IMR-90 (cell line): ENCODE measurements around the gene CNTNAP1. TPM values are rescaled to one million over a fixed set of nuclear protein-coding genes. Genes with fewer than 3 reads are reported as not detected.

Experiments
- ATAC-seq: fragments of 200-7000 bp; cut with Tn5 transposase; 2 replicates; pipeline ENCODE4 v1.9.1; 2020; ENCODE audit warnings: low read depth, mild to moderate bottlenecking, moderate library complexity
- BruUV-seq: library from RNA; stranded (reverse); fragments of 400-500 nt; replicated peaks from 2 replicates; lab custom pipeline; 2021; lab: Mats Ljungman, UMichigan
- CTCF ChIA-PET: fragments of 300-600 bp; formaldehyde crosslinking; extraction: SDS; loops from one replicate; lab custom pipeline; 2021; ENCODE audit warnings: antibody characterized with exemption; lab: Yijun Ruan, JAX
- POLR2A ChIA-PET: fragments of 300-600 bp; sonication (Branson Sonifier 250); formaldehyde crosslinking; loops from one replicate; lab custom pipeline; 2022; ENCODE audit warnings: antibody characterized with exemption; ENCODE audit not compliant: unreplicated experiment; lab: Charles Lee
- DNase-seq: peaks from one replicate; pipeline ENCODE4 v3.0.0; 2013
- H2AFZ ChIP-seq: replicated peaks from 2 replicates; pipeline ENCODE3; 2013; ENCODE audit warnings: low read length, mild to moderate bottlenecking; ENCODE audit not compliant: poor library complexity
- H2AK5ac ChIP-seq: 2 replicates; pipeline ENCODE4 v1.6.1; 2013; ENCODE audit warnings: low read depth, low read length, inconsistent platforms
- H2AK9ac ChIP-seq: replicated peaks from 2 replicates; pipeline ENCODE3; 2013; ENCODE audit warnings: mild to moderate bottlenecking, low read depth, low read length, moderate library complexity; ENCODE audit not compliant: poor library complexity
- H2BK120ac ChIP-seq: 2 replicates; pipeline ENCODE4 v1.6.1; 2013; ENCODE audit warnings: low read depth, low read length, inconsistent platforms
- H2BK15ac ChIP-seq: 3 replicates; pipeline ENCODE4 v1.6.1; 2013; ENCODE audit warnings: low read depth, low read length, inconsistent platforms
- H2BK20ac ChIP-seq: 2 replicates; pipeline ENCODE4 v1.6.1; 2013; ENCODE audit warnings: low read depth, mild to moderate bottlenecking, inconsistent platforms, low read length, moderate library complexity
- H2BK5ac ChIP-seq: 2 replicates; pipeline ENCODE4 v1.6.1; 2013; ENCODE audit warnings: mild to moderate bottlenecking, low read depth, low read length, inconsistent platforms; ENCODE audit not compliant: poor library complexity, severe bottlenecking
- H3K14ac ChIP-seq: replicated peaks from 2 replicates; pipeline ENCODE4 v1.6.1; 2013; ENCODE audit warnings: low read depth, low read length, inconsistent platforms
- H3K18ac ChIP-seq: 2 replicates; pipeline ENCODE4 v1.6.1; 2013; ENCODE audit warnings: low read depth, low read length, control low read depth
- H3K23ac ChIP-seq: 2 replicates; pipeline ENCODE4 v1.6.1; 2013; ENCODE audit warnings: low read depth, low read length, inconsistent platforms
- H3K27ac ChIP-seq: 2 replicates; pipeline ENCODE4 v1.5.1; 2013; ENCODE audit warnings: mild to moderate bottlenecking, control low read depth, low read length; ENCODE audit not compliant: insufficient read depth
- H3K27me3 ChIP-seq: 2 replicates; pipeline ENCODE4 v1.6.1; 2013; ENCODE audit warnings: low read length; ENCODE audit not compliant: control insufficient read depth, insufficient read depth
- H3K36me3 ChIP-seq: 2 replicates; pipeline ENCODE4 v1.6.1; 2013; ENCODE audit warnings: low read length, mixed read lengths; ENCODE audit not compliant: control insufficient read depth, insufficient read depth
- H3K4ac ChIP-seq: 2 replicates; pipeline ENCODE4 v1.6.1; 2013; ENCODE audit warnings: low read depth, low read length, inconsistent platforms
- H3K4me1 ChIP-seq: 2 replicates; pipeline ENCODE4 v1.6.1; 2013; ENCODE audit warnings: low read length, mixed read lengths; ENCODE audit not compliant: control insufficient read depth, insufficient read depth
- H3K4me2 ChIP-seq: 2 replicates; pipeline ENCODE4 v1.6.1; 2013; ENCODE audit warnings: low read depth, mild to moderate bottlenecking, control low read depth, low read length, moderate library complexity
- H3K4me3 ChIP-seq: 2 replicates; pipeline ENCODE4 v1.5.1; 2013; ENCODE audit warnings: low read depth, mild to moderate bottlenecking, control low read depth, low read length, moderate library complexity; ENCODE audit not compliant: insufficient read depth
- H3K56ac ChIP-seq: 2 replicates; pipeline ENCODE4 v1.6.1; 2013; ENCODE audit warnings: low read length, inconsistent platforms; ENCODE audit not compliant: insufficient read depth; ENCODE audit errors: extremely low read depth
- H3K79me1 ChIP-seq, 2 experiments: 2 replicates each; pipeline ENCODE4 v1.6.1; 2013; ENCODE audit warnings: low read length in 2 of 2, inconsistent platforms in 1 of 2, low read depth in 1 of 2
- H3K9ac ChIP-seq: 2 replicates; pipeline ENCODE4 v1.6.1; 2013; ENCODE audit warnings: low read depth, low read length, control low read depth
- H3K9me1 ChIP-seq: 2 replicates; pipeline ENCODE4 v1.6.1; 2013; ENCODE audit warnings: low read length, inconsistent platforms; ENCODE audit not compliant: insufficient read depth
- H3K9me3 ChIP-seq: 2 replicates; pipeline ENCODE4 v1.6.1; 2013; ENCODE audit warnings: low read length; ENCODE audit not compliant: control insufficient read depth, insufficient read depth
- H4K20me1 ChIP-seq: 2 replicates; pipeline ENCODE4 v1.6.1; 2013; ENCODE audit warnings: low read length, inconsistent platforms; ENCODE audit not compliant: insufficient read depth
- H4K5ac ChIP-seq: 2 replicates; pipeline ENCODE4 v1.6.1; 2013; ENCODE audit warnings: mild to moderate bottlenecking, low read depth, low read length, control low read depth
- H4K8ac ChIP-seq, 2 experiments: 2 replicates each; pipeline ENCODE4 v1.6.1; 2013; ENCODE audit warnings: low read depth in 2 of 2, low read length in 2 of 2, control low read depth in 1 of 2, inconsistent platforms in 1 of 2
- H4K91ac ChIP-seq: 2 replicates; pipeline ENCODE4 v1.6.1; 2013; ENCODE audit warnings: low read depth, low read length, inconsistent platforms; ENCODE audit not compliant: insufficient read depth
- CEBPB ChIP-seq: IDR thresholded peaks from 2 replicates; pipeline ENCODE4 v1.6.1; 2012; ENCODE audit warnings: low read depth, low read length, improper control_type of control experiment
- CTCF ChIP-seq: conservative IDR thresholded peaks from 2 replicates; pipeline ENCODE4 v1.5.1; 2012; ENCODE audit warnings: mild to moderate bottlenecking, low read depth, low read length, improper control_type of control experiment
- WGBS, 2 experiments: methylation state at CpG; one replicate each; pipeline versions ENCODE4 v1.1.5 to v1.1.7; 2013; ENCODE audit warnings: missing lambda C conversion rate in 2 of 2; ENCODE audit not compliant: insufficient read length in 1 of 2; ENCODE audit errors: extremely low coverage in 2 of 2; 5-methylcytosine and 5-hydroxymethylcytosine counted together
- dilution Hi-C: fragments of 300-500 bp; cut with HindIII; formaldehyde crosslinking; loops from one replicate; pipeline ENCODE4 v1.14.3; 2018; ENCODE audit warnings: low sequenced_read_pairs; ENCODE audit not compliant: unreplicated experiment
- in situ Hi-C: fragments of 300-500 bp; cut with MboI; formaldehyde crosslinking; loops from 3 replicates; pipeline ENCODE4 v1.14.3; 2019; ENCODE audit warnings: low sequenced_read_pairs, inconsistent platforms, mixed read lengths
- intact Hi-C: fragments of 100-400 bp; cut with micrococcal nuclease; formaldehyde crosslinking; loops from 2 replicates; pipeline ENCODE4 v1.10.0; 2022
- polyA plus RNA-seq, 3 experiments: library from polyadenylated mRNA; depleted of rRNA; stranded (reverse); fragments of >200 nt; gene quantifications; 2 replicates each; pipeline ENCODE4 v1.2.3, GENCODE V29; 2012; ENCODE audit warnings: low replicate concordance in 1 of 3
- total RNA-seq: library from RNA; depleted of rRNA; stranded (reverse); fragments of >200 nt; gene quantifications from 2 replicates; pipeline ENCODE4 v1.2.3, GENCODE V29; 2012

CNTNAP1 gene
- total and polyA plus RNA-seq, 2 of the 4 experiments (the other 2 are of a cell fraction) = 12.2 to 72.2 TPM

GRCh38 chr17:42676424-42677011, 5.8 kb upstream of the CNTNAP1 start, which contains the start of gene PLEKHH3:
PLEKHH3 (minus strand) TSS chr17:42676994; CDS start chr17:42676563, 431 bp downstream.
- ChIA-PET POLR2A (no interaction called here), CTCF (interaction anchor here (0.6 to 0.8 kb wide), 3 partner anchors 99 to 820 kb away, joined by 3 read pairs; partner anchors contain the start of gene PSMC3IP)
- dilution Hi-C loops (no loop called here), in situ Hi-C loops (loop anchor here (25.0 kb wide), 1 partner anchor 636 kb away; no protein-coding TSS in a partner anchor), intact Hi-C loops (no loop called here)
- peak within 1 kb of the TSS; percentile 72 for H2AK9ac ChIP-seq
- peaks cover 15 to 73% of the 10 kb centered on the region in 2 experiments; a peak in 3 of 4 replicates for H3K79me1 ChIP-seq
- H2AFZ ChIP-seq = peak within 1 kb of the TSS; percentile 92
- H3K56ac ChIP-seq = peak within 1 kb of the TSS; percentile 79; the same call in 1 of the 2 replicates
- H3K23ac ChIP-seq = peak within 1 kb of the TSS; percentile 94
- no TSS peak for BruUV-seq
- peak within 1 kb of the TSS; percentile 90 for H3K27ac ChIP-seq
- peak; percentile 8 for ATAC-seq
- peak within 1 kb of the TSS; percentile 59 to 94; a peak in 3 of 4 replicates for H4K8ac ChIP-seq
- H3K27me3 ChIP-seq = no peaks in the 10 kb centered on the region
- peaks cover 19% of the 10 kb centered on the region; the same call in 1 of the 2 replicates for H3K36me3 ChIP-seq
- peaks cover 15% of the 10 kb centered on the region for H3K9me1 ChIP-seq
- H3K4me3 ChIP-seq = peak within 1 kb of the TSS; percentile 88
- H3K4me2 ChIP-seq = peak within 1 kb of the TSS; percentile 79
- TF ChIP-seq CTCF (peak; percentile 33; the same call in 1 of the 2 replicates), CEBPB (no peak)
- H2BK120ac ChIP-seq = peak within 1 kb of the TSS; percentile 46
- 0% methylated on average over 12 of the region's 51 CpGs; no CpG with 5 or more reads in 1 of the 2 experiments for WGBS, 2 experiments
- peak within 1 kb of the TSS; percentile 33; the same call in 1 of the 2 replicates for H3K18ac ChIP-seq
- peak within 1 kb of the TSS; percentile 79 for H4K91ac ChIP-seq
- peak within 1 kb of the TSS; percentile 24; the same call in 1 of the 3 replicates for H2BK15ac ChIP-seq
- H4K5ac ChIP-seq = peak within 1 kb of the TSS; percentile 19
- no peak for DNase-seq
- peak within 1 kb of the TSS; percentile 90 for H3K4ac ChIP-seq
- H2BK5ac ChIP-seq = peak within 1 kb of the TSS; percentile 83
- no peaks in the 10 kb centered on the region for H3K9me3 ChIP-seq
- H3K14ac ChIP-seq = peak within 1 kb of the TSS; percentile 83
- peaks cover 37% of the 10 kb centered on the region for H3K4me1 ChIP-seq
- peaks cover 34% of the 10 kb centered on the region for H4K20me1 ChIP-seq
- H2BK20ac ChIP-seq = peak within 1 kb of the TSS; percentile 63
- H3K9ac ChIP-seq = peak within 1 kb of the TSS; percentile 81
- peak within 1 kb of the TSS; percentile 74 for H2AK5ac ChIP-seq
